Measurements from ENCODE around the gene DMKN.

DMKN gene

GRCh38 chr19:35500611-35501010 is 12.8 kb downstream of the DMKN start:
- ATAC-seq, result no peak
- H3K4me3 Mint-ChIP-seq, result no peak overlapping the region
- peaks cover 43% of the 10 kb centered on the region for H3K27me3 Mint-ChIP-seq
- peaks cover 1% of the 10 kb centered on the region for H3K4me1 Mint-ChIP-seq
- no peak overlapping the region for H3K27ac Mint-ChIP-seq
- no peaks in the 10 kb centered on the region for H3K36me3 Mint-ChIP-seq
- H3K9me3 Mint-ChIP-seq, result no peaks in the 10 kb centered on the region

DNA sequence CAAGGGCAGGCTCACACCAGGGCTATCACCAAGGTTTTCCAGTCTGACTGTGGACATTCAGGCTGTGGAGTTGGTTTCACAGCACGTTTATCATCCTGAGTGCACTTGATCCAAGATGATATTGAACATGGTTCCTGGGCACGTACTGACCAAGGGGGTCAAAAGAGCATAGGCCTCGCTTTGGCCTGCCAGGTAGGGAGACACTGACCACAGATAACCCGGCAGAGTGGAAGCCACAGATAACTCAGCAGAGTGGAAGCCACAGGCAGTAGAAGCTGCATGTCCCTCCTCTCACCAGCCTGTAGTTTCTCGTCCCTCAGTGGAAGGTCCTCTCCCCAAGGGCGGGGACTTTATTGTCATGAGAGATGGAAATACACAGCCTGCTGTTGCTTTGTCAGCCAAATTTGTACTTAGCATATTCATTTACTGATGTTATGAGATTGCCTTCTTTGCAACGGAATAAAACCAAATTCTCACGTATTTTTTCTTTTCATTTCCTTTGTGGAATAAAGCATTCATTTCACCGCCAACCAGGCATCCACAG is 14.4 kb downstream of the DMKN start:
- Mint-ChIP-seq H3K4me3 (no peak overlapping the region), H3K27me3 (peaks cover 38% of the 10 kb centered on the region), H3K36me3 (no peaks in the 10 kb centered on the region), H3K9me3 (no peaks in the 10 kb centered on the region), H3K4me1 (peaks cover 10% of the 10 kb centered on the region), H3K27ac (no peak overlapping the region)
- ATAC-seq, result no peak

DNA sequence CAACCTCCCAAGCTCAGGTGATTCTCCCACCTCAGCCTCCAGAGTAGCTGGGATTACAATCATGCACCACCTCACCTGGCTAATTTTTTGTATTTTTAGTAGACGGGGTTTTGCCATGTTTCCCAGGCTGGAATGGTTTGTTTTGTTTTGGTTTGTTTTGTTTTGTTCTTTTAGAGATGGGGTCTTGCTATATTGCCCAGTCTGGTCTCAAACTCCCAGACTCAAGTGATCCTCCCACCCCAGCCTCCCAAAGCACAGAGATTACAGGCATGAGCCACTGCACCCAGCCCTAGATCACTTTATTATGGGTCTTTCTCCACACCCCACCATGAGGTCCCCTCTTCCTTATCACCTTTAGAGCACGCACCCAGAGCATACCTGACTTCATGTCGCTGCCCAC is 15.2 kb downstream of the DMKN start:
- peaks cover 10% of the 10 kb centered on the region for H3K4me1 Mint-ChIP-seq
- no peaks in the 10 kb centered on the region for H3K9me3 Mint-ChIP-seq
- H3K27ac Mint-ChIP-seq, result no peak overlapping the region
- no peaks in the 10 kb centered on the region for H3K36me3 Mint-ChIP-seq
- H3K4me3 Mint-ChIP-seq, result no peak overlapping the region
- H3K27me3 Mint-ChIP-seq, result peaks cover 33% of the 10 kb centered on the region
- ATAC-seq, result no peak

GRCh38 chr19:35497406-35497805 is 16.0 kb downstream of the DMKN start:
- Mint-ChIP-seq H3K27ac (no peak overlapping the region), H3K4me1 (peaks cover 10% of the 10 kb centered on the region)

GRCh38 chr19:35495107-35496064 is 18.1 kb downstream of the DMKN start:
- H3K4me3 Mint-ChIP-seq, result no peak overlapping the region
- peaks cover 10% of the 10 kb centered on the region for H3K4me1 Mint-ChIP-seq

More at GRCh38 chr19:35497406-35497805, 16.0 kb downstream of the DMKN start:
- ATAC-seq, result no peak
- Mint-ChIP-seq H3K27me3 (peaks cover 25% of the 10 kb centered on the region), H3K4me3 (no peak overlapping the region), H3K9me3 (no peaks in the 10 kb centered on the region), H3K36me3 (no peaks in the 10 kb centered on the region)

DNA sequence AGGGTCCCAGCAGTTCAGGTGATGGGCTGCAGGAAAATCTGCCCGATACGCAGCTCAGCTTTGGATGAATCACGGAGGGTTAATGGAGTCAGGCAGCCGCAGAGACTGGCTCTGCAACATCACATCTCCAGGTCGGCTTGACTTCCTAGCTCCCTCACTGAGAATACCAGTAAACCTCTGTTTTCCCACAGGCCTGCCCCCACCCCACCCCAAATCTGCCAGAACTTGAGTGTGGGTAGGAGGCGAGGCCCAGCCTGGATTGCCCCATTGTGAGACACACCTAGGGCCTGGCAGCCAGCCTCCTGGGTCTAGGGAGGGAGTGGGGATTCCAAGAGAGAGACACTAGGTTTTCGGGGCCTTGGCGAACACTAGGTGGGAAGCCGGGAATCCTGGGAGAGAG is 19.5 kb downstream of the DMKN start:
- ATAC-seq, result no peak
- peaks cover 21% of the 10 kb centered on the region for H3K27me3 Mint-ChIP-seq
- no peaks in the 10 kb centered on the region for H3K9me3 Mint-ChIP-seq
- H3K27ac Mint-ChIP-seq, result no peak overlapping the region
- no peak overlapping the region for H3K4me3 Mint-ChIP-seq
- no peaks in the 10 kb centered on the region for H3K36me3 Mint-ChIP-seq
- peaks cover 10% of the 10 kb centered on the region for H3K4me1 Mint-ChIP-seq

More at GRCh38 chr19:35495107-35496064, 18.1 kb downstream of the DMKN start:
- Mint-ChIP-seq H3K36me3 (no peaks in the 10 kb centered on the region), H3K9me3 (no peaks in the 10 kb centered on the region), H3K27ac (no peak overlapping the region), H3K27me3 (peaks cover 18% of the 10 kb centered on the region)
- ATAC-seq, result peak; percentile 74

DNA sequence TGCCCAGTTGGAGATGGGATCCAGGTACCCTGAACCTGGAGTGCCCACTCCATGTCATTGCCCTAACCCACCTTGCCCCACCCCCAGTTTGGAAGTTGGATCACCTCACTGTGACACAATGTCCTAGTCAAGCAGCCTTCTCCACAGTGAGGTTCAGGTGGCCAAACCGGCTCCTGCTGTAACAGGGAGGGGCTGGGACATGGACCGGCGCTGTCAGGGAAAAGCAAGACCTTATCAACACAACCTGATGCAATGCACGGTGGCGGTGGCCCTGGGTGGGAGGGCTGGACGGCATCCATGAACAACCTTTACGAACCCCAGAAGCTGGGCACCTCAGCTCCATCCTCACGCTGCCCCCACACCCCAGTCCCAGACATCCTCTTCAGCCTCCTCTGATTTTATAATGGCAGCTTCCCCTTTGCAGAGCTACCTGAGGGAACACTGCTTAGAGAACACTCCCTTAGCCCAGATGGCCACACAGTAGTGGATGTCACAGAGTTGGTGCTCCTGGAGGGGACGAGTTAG is 21.6 kb downstream of the DMKN start:
- H3K4me1 Mint-ChIP-seq, result peaks cover 10% of the 10 kb centered on the region
- H3K27ac Mint-ChIP-seq, result no peak overlapping the region
- no peak for ATAC-seq
- peaks cover 21% of the 10 kb centered on the region for H3K27me3 Mint-ChIP-seq
- no peaks in the 10 kb centered on the region for H3K36me3 Mint-ChIP-seq
- H3K9me3 Mint-ChIP-seq, result no peaks in the 10 kb centered on the region
- H3K4me3 Mint-ChIP-seq, result no peak overlapping the region

- Mint-ChIP-seq H3K27me3 (peaks cover 21% of the 10 kb centered on the region), H3K9me3 (no peaks in the 10 kb centered on the region), H3K4me3 (no peak within 1 kb of the TSS), H3K4me1 (peaks cover 6% of the 10 kb centered on the region), H3K27ac (no peak within 1 kb of the TSS), H3K36me3 (no peaks in the 10 kb centered on the region)
- no peak for ATAC-seq
Measured at GRCh38 chr19:35490364-35490763, 23.1 kb downstream of the DMKN start, which contains the start of gene KRTDAP. KRTDAP (minus strand) TSS chr19:35490464; CDS start chr19:35490442, 22 bp downstream.

- no peak for ATAC-seq
- Mint-ChIP-seq H3K4me3 (no peak overlapping the region), H3K36me3 (no peaks in the 10 kb centered on the region), H3K9me3 (no peaks in the 10 kb centered on the region), H3K27ac (no peak overlapping the region), H3K4me1 (peaks cover 14% of the 10 kb centered on the region), H3K27me3 (peaks cover 21% of the 10 kb centered on the region)
Measured at GRCh38 chr19:35488677-35489076, 24.8 kb downstream of the DMKN start.

GRCh38 chr19:35487656-35488182 is 25.7 kb downstream of the DMKN start:
- H3K4me3 Mint-ChIP-seq, result no peak overlapping the region
- no peaks in the 10 kb centered on the region for H3K36me3 Mint-ChIP-seq
- no peaks in the 10 kb centered on the region for H3K9me3 Mint-ChIP-seq
- H3K4me1 Mint-ChIP-seq, result peaks cover 14% of the 10 kb centered on the region
- H3K27ac Mint-ChIP-seq, result no peak overlapping the region
- H3K27me3 Mint-ChIP-seq, result peaks cover 21% of the 10 kb centered on the region
- no peak for ATAC-seq

GRCh38 chr19:35486268-35486708 is 27.2 kb downstream of the DMKN start:
- no peak overlapping the region for H3K4me3 Mint-ChIP-seq
- H3K4me1 Mint-ChIP-seq, result peaks cover 14% of the 10 kb centered on the region
- H3K9me3 Mint-ChIP-seq, result no peaks in the 10 kb centered on the region
- no peak overlapping the region for H3K27ac Mint-ChIP-seq
- peaks cover 17% of the 10 kb centered on the region for H3K27me3 Mint-ChIP-seq
- no peaks in the 10 kb centered on the region for H3K36me3 Mint-ChIP-seq
- no peak for ATAC-seq

GRCh38 chr19:35484252-35485036 is 29.0 kb downstream of the DMKN start:
- H3K27me3 Mint-ChIP-seq, result no peaks in the 10 kb centered on the region
- ATAC-seq, result peak; percentile 97
- peak overlapping the region; percentile 68 for H3K27ac Mint-ChIP-seq
- H3K4me1 Mint-ChIP-seq, result peaks cover 14% of the 10 kb centered on the region
- no peaks in the 10 kb centered on the region for H3K9me3 Mint-ChIP-seq
- no peaks in the 10 kb centered on the region for H3K36me3 Mint-ChIP-seq
- peak overlapping the region; percentile 28 for H3K4me3 Mint-ChIP-seq

- Mint-ChIP-seq H3K27ac (no peak overlapping the region), H3K4me3 (no peak overlapping the region), H3K27me3 (no peaks in the 10 kb centered on the region), H3K36me3 (no peaks in the 10 kb centered on the region), H3K4me1 (peaks cover 14% of the 10 kb centered on the region), H3K9me3 (no peaks in the 10 kb centered on the region)
- no peak for ATAC-seq
Measured at GRCh38 chr19:35483089-35483488, 30.4 kb downstream of the DMKN start.

- Mint-ChIP-seq H3K27ac (no peak overlapping the region), H3K36me3 (no peaks in the 10 kb centered on the region), H3K4me3 (no peak overlapping the region), H3K9me3 (no peaks in the 10 kb centered on the region), H3K4me1 (peaks cover 1% of the 10 kb centered on the region), H3K27me3 (peaks cover 22% of the 10 kb centered on the region)
- ATAC-seq, result no peak
Measured at GRCh38 chr19:35478794-35479677, 34.4 kb downstream of the DMKN start.
